GM19463 (cell line): ENCODE measurements around the gene ANTXRL.
"Not testable (repeated sequence)": the region's sequence is repeated elsewhere in the genome, so short reads cannot be mapped to it uniquely, and the experiment has no call there.

Experiments used
- ATAC-seq: cut with Tn5 transposase; IDR thresholded peaks from one replicate; pipeline ENCODE4 v1.9.1; 2021; ENCODE audit warnings: mild to moderate bottlenecking, moderate library complexity; ENCODE audit not compliant: unreplicated experiment

ANTXRL gene

GRCh38 chr10:46272863-46273415 lies 13.9 kb upstream of the ANTXRL start:
- no peak for ATAC-seq

GRCh38 chr10:46273506-46274477 lies 13.0 kb upstream of the ANTXRL start:
- no peak for ATAC-seq

DNA sequence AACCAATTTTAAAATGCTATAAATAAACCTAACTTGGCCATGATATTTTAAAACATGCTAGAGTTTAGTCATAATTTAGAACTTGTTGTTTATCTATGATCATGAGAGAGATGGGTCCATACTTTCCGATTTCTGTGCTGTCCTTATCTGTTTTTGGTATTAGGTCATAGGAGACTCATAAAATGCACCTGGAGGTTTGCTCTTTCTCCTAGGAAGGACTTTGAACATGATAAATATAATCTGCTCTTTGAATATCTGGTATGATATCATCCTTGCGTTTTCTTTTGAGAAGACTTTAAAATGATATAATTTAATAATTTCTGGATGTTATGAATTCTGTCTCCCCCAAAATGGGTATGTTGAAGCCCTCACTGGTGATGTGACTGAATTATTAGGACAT lies 9.0 kb upstream of the ANTXRL start:
- no peak for ATAC-seq

DNA sequence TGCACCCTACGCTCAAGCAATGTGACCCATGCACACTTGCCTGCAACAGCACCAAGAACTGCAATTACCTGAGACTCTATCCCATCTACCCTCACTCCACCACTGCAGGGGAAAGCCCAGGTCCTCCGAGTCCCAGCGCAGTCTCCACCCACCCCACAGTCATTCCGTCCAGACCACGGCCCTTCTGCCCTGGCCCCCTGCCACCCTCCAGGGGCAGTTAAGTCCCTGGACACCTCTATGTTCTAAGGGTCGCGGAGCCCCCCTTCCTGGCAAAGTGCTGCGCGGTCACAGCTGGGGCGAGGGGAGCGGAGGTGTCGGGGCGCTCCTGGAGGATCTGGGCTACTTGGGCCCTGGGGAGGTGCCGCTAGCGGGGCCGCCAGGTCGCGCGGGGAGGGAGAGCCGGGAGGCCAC lies 4.4 kb upstream of the ANTXRL start:
- ATAC-seq = not testable (repeated sequence)

DNA sequence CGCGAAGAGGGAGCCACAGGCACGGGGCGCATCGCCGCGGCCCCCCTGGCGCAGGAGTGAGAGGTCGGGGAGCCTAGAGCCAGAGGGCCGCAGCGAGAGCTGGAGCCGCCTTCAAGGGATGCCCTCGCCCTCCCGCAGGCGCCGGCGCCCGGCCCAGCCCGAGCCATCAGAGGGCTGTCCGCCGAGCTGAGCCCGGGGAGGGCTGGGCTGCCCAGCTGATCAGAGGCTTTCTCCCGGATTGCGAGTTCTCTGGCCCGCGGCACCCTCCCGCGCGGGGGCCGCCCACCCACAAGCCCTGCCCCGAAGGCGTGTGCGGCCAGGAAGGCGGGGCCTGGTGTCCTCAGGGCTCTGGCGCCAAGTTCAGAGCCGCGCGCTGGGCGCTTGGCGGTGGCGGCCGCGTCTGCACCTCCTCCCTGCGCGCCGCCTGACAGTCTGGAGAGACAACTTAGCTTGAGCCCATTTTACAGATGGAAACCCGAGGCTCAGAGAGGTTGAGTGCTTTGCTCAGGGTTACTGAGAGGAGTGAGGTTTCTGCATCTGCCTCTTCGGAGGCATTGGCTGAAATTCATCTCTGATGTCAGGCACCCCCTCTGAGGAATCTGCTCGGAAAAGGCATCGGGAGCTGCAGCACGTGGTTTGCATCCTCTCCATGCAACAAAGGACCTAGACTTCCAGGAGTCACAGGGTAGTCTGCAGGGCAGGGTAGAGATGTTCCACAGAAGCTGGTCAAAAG lies 3.8 kb upstream of the ANTXRL start:
- no peak for ATAC-seq

- ATAC-seq = no peak
These were observed 3.1 kb upstream of the ANTXRL start for GRCh38 chr10:46283580-46284285.

DNA sequence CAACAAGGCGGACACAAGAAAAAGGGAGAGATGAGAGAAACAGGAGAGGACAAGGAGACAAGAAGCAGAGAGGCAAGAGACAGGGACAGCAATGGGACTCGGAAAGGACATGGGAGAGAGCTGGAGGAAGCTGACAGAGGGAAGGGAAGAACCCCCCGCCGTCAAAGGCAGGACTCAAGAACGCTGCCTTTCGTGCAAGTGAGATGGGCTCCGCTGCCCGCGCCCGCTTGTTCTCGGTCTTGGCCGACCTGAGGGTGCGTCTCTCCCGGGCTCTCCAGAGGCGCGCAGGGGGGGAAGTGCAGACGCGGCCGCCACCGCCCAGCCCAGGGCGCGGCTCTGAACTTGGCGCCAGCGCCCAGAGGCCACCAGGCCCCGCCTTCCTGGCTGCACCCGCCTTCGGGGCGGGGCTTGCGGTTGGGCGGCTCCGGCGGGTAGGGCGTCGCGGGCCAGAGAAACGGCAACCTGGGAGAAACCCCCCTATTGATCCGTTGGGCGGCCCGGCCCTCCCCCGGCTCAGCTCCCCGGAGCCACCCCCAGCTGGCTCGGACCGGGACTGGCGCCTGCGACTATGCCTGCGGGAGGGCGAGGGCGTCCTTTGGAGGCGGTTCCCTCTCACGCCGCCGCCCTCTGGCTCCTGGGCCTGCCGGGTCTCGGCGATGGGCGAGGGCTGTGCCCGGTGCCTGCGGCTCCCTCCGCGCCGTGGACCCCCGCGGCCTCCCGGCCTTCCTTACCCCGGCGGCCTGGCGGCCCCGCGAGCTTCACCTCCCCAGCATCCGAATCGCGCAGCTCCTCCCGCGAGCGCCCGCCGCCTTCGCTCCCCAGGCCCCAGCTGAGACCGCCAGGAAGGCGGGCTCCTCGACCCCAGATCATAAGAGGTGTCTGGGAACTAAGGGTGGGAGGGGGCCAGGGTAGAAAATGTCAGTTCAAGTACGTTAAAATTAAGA lies 2.2 kb upstream of the ANTXRL start:
- ATAC-seq = peak; percentile 94

DNA sequence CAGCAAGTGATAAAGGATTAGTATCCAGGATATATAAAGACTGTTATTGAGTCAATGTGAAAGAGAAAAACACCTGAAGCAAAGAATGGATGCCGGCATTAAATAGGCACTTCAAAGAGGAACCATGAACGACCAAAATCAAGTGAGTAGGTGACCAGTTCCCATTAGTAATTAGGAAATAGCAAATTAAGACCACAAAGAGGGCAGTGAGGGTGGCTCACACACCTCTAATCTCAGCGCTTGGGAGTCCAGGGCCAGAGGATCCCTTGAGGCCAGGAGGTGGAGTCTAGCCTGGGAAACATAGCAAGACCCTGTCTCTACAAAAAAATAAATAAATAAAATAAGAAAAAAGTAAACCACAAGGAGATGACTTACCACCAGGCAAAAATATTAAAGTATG lies 1.5 kb upstream of the ANTXRL start:
- ATAC-seq = no peak

GRCh38 chr10:46285966-46286620 lies 704 bp upstream of the ANTXRL start:
- no peak for ATAC-seq

DNA sequence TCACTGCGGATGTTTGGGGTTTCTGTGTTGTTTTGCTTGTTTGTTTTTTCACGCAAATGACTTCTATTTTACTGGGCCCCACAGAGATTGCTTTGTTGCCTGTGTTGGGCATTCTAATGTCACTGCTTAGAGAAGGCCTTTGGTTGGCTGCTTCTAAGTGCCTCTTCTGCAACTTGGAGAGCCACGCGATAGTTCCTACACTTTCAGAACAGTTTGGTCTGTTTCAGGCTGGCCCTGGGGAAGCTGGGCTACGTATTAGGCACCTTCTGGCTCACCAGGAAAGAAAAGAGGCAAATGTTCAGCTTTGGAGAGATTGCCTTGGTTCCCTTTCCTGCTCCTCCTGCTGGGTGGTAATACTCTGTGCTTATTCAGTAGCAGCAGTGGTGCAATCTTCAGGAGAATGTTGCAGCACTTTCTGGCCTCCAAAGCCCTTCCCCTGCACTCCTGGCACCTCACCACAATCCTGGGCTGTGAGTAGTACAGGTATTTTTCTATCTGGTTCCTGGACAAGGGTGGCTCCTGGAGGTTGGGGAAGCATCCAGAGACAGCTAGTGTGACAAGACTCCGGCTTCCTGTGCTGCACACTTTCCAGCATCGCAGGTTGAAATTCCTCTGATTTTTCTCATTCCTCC lies 1.2 kb downstream of the ANTXRL start:
- no peak for ATAC-seq

- no peak for ATAC-seq
These were observed 1.9 kb downstream of the ANTXRL start for GRCh38 chr10:46288601-46289206.

- no peak for ATAC-seq
These were observed 2.5 kb downstream of the ANTXRL start for GRCh38 chr10:46289209-46289810.

GRCh38 chr10:46290101-46290886 lies 3.5 kb downstream of the ANTXRL start:
- ATAC-seq = no peak

GRCh38 chr10:46291817-46292572 lies 5.2 kb downstream of the ANTXRL start:
- no peak for ATAC-seq

DNA sequence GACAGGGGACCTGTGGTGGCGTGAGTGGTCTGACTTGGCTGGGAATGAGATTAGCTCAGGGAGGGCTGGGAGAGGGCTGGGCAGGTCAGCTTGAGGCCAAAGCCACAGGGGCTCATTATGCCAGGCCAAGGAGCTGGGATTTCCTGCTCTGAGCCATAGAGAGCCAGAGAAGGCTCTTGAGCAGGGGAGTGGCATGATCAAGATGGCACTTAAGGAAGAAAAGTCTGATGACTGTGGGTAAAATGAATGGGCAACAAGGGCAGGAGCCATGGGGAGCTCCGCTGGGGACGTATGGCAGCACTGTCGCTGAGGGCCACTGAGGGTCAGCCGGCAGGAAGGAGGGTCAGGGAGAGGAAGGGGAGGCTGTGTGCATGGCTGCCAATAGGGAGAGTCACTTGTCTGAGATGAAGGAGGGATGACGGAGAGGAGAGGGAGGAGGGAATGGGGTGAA lies 5.8 kb downstream of the ANTXRL start:
- no peak for ATAC-seq

GRCh38 chr10:46293228-46293627 lies 6.4 kb downstream of the ANTXRL start:
- no peak for ATAC-seq
